Bronchial smooth muscle cell (primary cell): ENCODE data around the gene GSTA2. TPM values are rescaled to one million over a fixed set of nuclear protein-coding genes. Genes with fewer than 3 reads are reported as not detected.

Experiments
- total RNA-seq: library from RNA; depleted of rRNA; stranded (reverse); fragments of >200 nt; gene quantifications from 2 replicates; pipeline ENCODE4 v1.2.1, GENCODE V29; 2014

GSTA2 gene
- total RNA-seq = not detected in 2 replicates

DNA sequence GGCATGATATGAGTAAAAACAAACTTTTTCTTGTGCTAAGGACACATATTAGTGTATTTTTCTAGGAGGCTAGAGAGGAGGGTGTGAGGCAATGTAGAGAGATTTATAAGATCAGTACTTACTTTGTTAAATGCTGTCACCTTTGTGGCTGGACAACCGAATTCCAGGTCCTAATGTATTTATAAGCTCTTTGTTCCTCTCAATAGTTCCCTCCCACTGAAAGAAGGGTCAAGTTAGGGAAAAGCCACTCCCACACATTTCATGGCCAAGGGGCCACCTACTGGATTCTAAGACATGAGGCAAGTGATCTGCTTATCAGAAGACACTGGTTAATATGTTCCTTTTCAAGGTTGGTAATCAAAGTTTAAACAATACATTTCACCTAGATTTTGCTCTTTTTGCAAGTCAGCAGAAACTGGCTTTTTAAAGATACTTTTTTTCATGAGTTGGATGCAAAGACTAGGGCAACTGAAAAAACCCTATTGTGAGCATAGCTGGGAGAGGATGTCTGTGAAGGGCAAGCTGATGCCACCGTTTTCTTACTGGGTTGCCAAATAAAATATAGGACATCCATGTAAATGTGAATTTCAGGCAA is at the start of gene GSTA2:
GSTA2 (minus strand) TSS at position 154 of the 595 bp plus-strand sequence. CDS start 5,528 bp downstream, outside the sequence.

DNA sequence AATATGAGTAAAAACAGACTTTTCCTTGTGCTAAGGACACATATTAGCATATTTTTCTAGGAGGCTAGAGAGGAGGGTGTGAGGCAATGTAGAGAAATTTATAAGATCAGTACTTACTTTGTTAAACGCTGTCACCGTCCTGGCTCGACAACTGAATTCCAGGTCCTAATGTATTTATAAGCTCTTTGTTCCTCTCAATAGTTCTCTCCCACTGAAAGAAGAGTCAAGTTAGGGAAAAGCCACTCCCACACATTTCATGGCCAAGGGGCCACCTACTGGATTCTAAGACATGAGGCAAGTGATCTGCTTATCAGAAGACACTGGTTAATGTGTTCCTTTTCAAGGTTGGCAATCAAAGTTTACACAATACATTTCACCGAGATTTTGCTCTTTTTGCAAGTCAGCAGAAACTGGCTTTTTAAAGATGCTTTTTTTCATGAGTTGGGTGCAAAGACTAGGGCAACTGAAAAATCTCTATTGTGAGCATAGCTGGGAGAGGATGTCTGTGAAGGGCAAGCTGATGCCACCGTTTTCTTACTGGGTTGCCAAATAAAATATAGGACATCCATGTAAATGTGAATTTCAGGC is 40.5 kb upstream of the GSTA2 start, which contains the start of gene GSTA1:
GSTA1 (minus strand) TSS at position 149 of the 588 bp plus-strand sequence. CDS start 4,549 bp downstream, outside the sequence.

Other genes starting within 250 kb of the GSTA2 start
- gene TRAM2, start 186.4 kb downstream of the GSTA2 start, total RNA-seq = 39.2 and 45.3 TPM in 2 replicates
- gene TMEM14A, start 92.4 kb downstream of the GSTA2 start, total RNA-seq = 28.9 and 34.7 TPM in 2 replicates
- not detected in 2 replicates for gene GSTA1, start 40.3 kb upstream of the GSTA2 start, total RNA-seq
- gene GSTA5, start 77.3 kb upstream of the GSTA2 start, total RNA-seq = not detected in 2 replicates
- 0.17 TPM in 1 of 2 replicates, not detected in the other for gene GSTA3, start 146.2 kb upstream of the GSTA2 start, total RNA-seq
- gene GSTA4, start 231.8 kb upstream of the GSTA2 start, total RNA-seq = 43.6 and 51.7 TPM in 2 replicates